Left hindlimb (tissue), 1 donor: ENCODE results near the gene TGM3.

Source experiments
- DNase-seq: peaks from one replicate; pipeline ENCODE4 v3.0.0-alpha.2; 2018

The TGM3 gene

GRCh38 chr20:2340823-2341222, 45.0 kb downstream of the TGM3 start:
- no peak for DNase-seq

GRCh38 chr20:2341336-2341735, 45.5 kb downstream of the TGM3 start:
- no peak for DNase-seq

DNA sequence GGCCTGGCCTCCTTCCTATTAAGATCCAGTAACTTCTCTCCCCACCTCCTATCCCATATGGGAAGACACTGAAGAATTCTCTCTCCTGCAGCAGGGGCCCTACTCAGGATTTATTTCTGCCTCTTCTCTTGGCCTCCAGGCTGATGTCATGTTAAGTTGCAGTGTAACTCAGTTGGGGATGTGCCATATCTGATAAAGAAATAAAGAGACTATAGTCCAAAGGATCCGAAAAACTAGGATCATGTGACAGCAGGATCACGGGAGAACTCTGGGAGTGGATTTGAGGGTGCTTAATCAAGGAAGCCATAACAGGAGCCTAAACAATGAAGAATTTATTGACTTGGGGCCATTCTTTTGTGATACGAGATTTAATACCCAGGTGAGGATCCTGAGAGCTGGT, 46.4 kb downstream of the TGM3 start:
- DNase-seq, result no peak

GRCh38 chr20:2346188-2346587, 50.4 kb downstream of the TGM3 start:
- no peak for DNase-seq

GRCh38 chr20:2348336-2348735, 52.5 kb downstream of the TGM3 start:
- DNase-seq, result no peak

- no peak for DNase-seq
These were observed 54.0 kb downstream of the TGM3 start for GRCh38 chr20:2349801-2350200.

DNA sequence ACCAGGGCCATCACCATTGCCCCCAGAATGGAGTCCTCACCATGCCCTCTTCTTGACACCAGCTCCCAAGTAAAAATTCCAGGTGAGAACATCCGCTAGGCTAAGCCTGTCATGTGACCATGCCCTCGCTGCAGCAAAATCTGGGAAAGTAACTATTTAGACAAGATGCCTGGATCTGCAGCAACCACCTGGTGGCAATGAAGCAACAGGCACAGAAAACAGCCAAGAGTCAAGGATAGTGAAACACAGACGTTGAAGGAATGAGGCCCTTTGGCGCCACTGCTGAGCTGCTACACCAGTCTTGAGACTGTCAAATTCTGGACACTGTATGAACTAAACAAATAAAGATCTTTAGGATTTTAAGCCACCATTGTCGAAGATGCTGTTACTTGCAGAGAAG, 54.8 kb downstream of the TGM3 start:
- no peak for DNase-seq

DNA sequence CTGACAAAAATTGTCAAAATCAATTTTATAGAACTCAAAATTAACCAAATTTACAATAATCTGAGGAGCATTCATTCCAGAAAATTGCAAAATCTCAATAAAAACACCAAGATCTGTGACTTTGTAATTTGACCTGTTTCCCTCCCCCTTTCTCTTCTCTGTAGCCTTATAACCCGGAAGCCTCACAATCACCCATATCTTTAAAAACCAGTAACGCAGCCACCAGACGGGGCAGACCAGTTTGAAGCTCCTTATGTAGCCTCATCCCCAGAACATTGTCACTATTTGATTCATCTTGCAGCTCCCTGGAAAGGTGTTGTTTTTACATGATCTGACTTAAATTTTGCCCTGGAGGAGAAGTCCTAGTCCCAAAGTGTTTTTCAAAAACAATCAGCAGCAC, 57.4 kb downstream of the TGM3 start:
- no peak for DNase-seq

- DNase-seq, result no peak
These were observed 61.3 kb downstream of the TGM3 start for GRCh38 chr20:2357114-2357513.

DNA sequence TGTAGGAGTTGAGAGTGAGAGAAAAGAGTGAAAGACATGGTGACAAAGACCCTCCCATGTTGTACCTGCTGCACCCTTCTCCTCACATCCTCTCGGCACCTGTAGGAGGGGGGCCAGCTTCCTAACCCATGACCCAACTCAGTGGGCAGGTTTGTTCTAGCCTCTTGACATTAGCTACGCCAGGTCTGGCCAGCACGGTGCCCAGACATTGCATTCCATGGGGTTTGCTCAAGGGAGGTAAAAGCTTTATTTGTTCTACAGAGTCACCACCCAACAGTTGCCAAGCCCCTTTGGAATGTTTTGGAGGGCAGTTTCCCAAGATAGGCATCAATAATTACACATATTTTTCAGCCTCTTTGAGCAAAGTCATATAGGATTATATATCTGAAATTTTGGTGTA, 62.2 kb downstream of the TGM3 start:
- DNase-seq, result no peak

DNA sequence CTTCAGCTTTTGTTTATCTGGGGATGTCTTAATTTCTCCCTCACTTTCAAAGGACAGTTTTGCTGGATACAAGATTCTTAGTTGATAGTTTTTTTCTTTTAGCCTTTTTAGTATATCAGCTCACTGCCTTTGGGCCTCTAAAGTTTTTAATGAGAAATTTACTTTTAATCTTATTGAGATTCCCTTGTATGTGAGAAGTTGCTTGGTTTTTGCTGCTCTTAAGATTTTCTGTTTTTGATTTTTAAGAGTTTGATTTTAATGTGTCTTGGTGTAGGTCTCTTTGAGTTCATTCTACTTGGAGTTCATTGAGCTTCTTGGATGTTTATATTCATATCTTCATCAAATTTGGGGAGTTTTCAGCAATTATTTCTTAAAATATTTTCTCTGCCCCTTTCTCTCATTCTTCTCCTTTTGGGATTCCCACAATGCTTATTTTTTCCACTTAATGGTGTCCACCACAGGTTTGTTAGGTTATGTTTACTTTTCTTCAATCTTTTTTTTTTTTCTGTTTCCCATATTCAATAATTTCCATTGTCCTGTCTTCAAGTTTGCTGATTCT, 65.3 kb downstream of the TGM3 start:
- no peak for DNase-seq

DNA sequence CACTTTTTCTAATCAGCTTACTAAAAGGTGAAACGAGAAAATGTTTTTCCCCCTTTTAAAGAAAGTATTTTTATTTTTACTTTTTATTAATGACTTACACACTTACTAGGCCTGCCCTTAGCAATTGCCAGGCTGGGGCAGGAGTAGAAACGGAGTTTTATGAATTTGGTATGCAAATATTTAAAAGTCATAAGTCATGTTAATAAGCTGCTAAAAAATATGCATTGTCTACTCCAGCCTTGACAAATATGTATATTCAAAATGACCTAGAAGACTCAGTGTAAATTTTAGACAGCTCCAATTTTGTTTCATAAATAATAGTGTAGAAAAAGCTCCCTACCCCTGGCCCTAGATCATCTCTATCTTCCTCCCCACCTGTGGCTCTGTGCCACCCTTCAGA, 67.4 kb downstream of the TGM3 start:
- no peak for DNase-seq

GRCh38 chr20:2363587-2363986, 67.8 kb downstream of the TGM3 start:
- no peak for DNase-seq

- no peak for DNase-seq
These were observed 68.2 kb downstream of the TGM3 start for GRCh38 chr20:2364044-2364443.

DNA sequence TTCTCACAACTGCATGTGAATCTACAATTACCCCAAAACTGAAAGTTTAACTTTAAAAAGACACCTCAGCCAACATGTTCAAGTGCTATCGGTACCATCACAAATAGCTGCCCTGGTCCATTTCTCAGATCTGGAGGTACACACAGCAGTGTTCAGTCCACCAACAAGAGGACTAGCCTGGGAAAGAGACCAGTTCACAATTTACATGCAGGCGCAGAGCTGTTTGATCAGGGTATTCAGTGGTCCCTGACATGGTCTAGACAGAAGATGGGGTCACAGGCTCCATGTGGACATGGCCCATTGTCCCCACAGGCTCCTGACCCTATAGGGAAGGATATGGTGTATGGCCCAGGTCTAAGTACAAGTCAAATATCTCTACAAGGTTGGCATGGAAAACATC, 69.3 kb downstream of the TGM3 start:
- no peak for DNase-seq

GRCh38 chr20:2365666-2366065, 69.9 kb downstream of the TGM3 start:
- DNase-seq, result no peak

DNA sequence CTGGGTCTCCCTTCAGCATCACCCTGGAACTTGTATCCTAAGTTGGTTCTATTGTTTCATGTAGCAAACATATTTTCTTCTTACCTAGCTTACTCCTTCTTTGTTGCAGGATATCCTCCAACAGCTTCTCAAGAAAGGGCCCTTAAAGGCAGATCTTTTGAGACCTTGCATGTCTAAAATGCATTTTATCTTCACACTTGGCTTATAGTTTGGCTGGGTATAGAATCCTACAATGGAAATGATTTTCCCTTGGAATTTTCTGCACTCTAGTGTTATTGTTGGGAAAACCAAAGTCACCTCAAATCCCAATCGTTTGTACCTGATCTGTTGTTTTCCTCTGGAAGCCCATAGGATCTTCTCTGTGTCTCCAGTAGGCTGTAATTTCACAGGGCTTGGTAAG, 72.8 kb downstream of the TGM3 start:
- DNase-seq, result no peak

- no peak for DNase-seq
These were observed 77.3 kb downstream of the TGM3 start for GRCh38 chr20:2373098-2373497.

DNA sequence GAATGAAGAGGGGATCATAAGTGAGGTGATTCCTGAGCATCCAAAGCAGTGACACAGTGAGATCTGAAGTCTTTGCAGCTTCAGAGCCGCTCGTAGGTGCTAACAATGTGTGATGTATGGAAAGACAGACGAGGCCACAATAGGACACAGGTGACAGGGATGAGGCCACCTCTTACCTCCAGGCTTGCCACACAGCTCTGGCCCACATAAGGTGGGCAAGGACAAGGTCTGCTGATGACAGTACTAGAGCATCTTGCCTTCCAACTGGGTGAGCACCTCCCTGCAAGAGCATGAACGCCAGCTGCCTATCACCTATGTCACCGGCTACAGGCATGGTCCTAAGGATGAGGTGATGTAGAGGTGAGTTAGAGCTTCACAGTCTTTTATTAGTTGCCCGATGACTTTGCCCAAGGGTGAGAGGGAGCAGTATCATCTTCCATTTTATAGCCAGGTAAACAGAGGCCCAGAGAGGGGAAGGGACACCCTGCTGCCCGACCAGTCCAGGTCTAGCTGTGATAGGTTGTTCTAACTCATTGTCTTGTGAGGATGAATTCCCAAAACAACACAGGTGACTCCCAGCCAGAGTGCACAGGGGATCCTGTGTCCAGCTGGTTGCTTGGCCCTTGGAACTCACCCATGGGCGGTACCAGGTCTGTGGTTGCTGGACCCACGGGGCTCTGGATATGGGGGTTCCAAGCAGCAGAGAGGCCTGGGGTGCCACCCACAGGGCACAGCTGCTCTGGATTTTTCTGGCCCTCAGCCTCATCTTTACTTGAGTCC, 78.7 kb downstream of the TGM3 start:
- DNase-seq, result no peak

- no peak for DNase-seq
These were observed 83.1 kb downstream of the TGM3 start for GRCh38 chr20:2378893-2379292.

DNA sequence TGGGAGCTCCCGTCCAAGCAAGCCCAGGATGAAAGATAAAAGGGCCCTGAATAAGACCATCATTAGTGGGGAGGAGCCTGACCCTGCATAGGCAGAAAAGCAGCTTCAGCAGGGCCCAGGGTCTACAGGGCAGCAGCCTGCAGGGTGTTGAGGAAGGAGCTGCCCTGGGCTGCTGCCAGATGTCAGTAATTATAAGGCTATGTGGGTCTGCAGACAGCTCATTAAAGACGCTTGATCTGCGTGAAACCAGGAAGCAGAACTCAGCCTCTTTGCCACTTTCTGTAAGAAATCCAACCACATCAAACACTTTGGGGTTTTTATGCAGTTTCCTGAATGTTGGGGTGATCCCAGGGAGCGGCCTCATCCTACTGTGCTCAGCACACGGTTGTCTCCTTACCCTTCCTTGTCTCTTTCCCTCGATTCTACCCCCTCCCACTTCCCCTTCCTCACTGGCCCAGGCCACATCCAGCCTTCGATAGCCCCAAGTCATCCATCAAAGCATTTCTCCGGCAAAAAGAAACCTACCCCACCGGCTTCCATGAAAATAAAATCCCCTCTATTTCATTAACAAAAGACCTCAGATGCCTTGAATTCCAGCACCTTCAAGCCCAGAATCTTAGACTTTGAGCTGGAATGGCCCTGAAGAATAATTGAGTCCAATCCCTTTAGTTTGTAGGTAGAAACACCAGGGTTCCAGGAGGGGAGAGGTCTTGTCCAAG, 83.9 kb downstream of the TGM3 start:
- no peak for DNase-seq

- no peak for DNase-seq
These were observed 84.8 kb downstream of the TGM3 start, which contains the start of gene TGM6 for GRCh38 chr20:2380601-2381000. Gene TGM6, plus strand, starts transcription at chr20:2380901. Its CDS starts 68 bp downstream, at chr20:2380969.

DNA sequence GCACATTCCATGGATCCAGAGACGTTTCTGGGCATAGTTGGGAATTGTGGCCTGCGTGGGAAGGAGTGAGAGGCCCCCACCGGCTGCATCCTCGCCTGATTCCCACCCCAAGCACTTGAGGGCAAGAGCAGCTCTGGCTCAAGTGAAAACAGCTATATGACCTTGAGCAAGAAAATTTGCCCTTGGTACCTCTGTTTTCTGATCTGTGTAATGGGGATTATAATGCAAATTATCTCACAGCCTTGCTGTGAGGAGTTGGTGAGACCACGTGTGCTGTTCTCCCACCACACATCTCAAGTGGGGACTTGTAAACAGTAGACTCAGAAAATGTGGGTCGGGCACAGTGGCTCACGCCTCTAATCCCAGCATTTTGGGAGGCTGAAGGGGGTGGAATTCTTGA, 85.5 kb downstream of the TGM3 start:
- no peak for DNase-seq

DNA sequence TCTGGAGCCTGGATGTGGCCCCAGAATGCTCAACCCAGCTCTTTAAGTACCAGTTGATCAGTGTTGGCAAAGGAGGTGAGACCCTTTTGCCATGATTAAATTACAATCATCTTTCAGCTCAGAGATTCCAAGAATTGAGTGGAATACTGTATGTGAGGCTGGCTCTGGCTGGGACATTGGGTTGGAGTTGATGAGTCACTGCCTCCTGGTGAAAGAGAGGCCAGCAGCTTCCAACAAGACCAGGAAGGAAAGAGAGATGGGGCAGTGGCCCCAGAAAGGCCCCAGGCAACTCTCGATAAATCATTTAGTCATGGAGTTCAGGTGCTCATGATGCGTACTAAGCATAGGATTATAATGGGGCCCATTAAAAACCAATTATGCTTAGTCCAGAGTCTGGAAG, 87.0 kb downstream of the TGM3 start:
- no peak for DNase-seq
